ENCODE measurements around the gene TNFRSF1B. TPM values are rescaled to one million over a fixed set of nuclear protein-coding genes. Genes with fewer than 3 reads are reported as not detected.

Gene TNFRSF1B
- total and polyA plus RNA-seq, 2 experiments from 2014 or later, result 0.91 to 4.1 TPM

- no peak overlapping the region for H2AFZ ChIP-seq
- H3K4me2 ChIP-seq, result no peak overlapping the region
- TF ChIP-seq STAT1 (IDR thresholded peaks at IDR 0.05; ENCODE audit: unreplicated experiment) (no peak), EZH2 (IDR thresholded peaks at IDR 0.05; ENCODE audit: low read depth, unreplicated experiment) (no peak), ZNF462 (CRISPR knock-in tag; IDR thresholded peaks at IDR 0.05) (no peak), JUNB (IDR thresholded peaks at IDR 0.05; ENCODE audit: unreplicated experiment) (no peak), EZH2phosphoT487 (IDR thresholded peaks at IDR 0.05; ENCODE audit: unreplicated experiment) (no peak), CTCF (conservative IDR thresholded peaks at IDR 0.05; ENCODE audit: low read depth in 2 of 2) (no peak), REST (IDR thresholded peaks at IDR 0.05; ENCODE audit: unreplicated experiment) (no peak), CREB1 (CRISPR knock-in tag; IDR thresholded peaks at IDR 0.05; ENCODE audit: low read depth) (no peak), ETS1 (IDR thresholded peaks at IDR 0.05) (no peak), POLR2AphosphoS5 (IDR thresholded peaks at IDR 0.05; ENCODE audit: low read depth) (no peak), ZNF331 (CRISPR knock-in tag; IDR thresholded peaks at IDR 0.05; ENCODE audit: low read depth) (no peak), NANOG (IDR thresholded peaks at IDR 0.05; ENCODE audit: borderline replicate concordance) (no peak), ZNF114 (CRISPR knock-in tag; IDR thresholded peaks at IDR 0.05) (no peak)
- H3K27me3 ChIP-seq (ENCODE audit: insufficient read depth), result peaks cover 9% of the 10 kb centered on the region
- no peak overlapping the region for H3K27ac ChIP-seq (ENCODE audit: low read depth)
- H3K4me3 Mint-ChIP-seq, result no peak overlapping the region
- H3K36me3 ChIP-seq (ENCODE audit: insufficient read depth), result no peaks in the 10 kb centered on the region
- no peaks in the 10 kb centered on the region for H3K9me3 Mint-ChIP-seq
- no peaks in the 10 kb centered on the region for H3K36me3 Mint-ChIP-seq (ENCODE audit: low read depth)
- H3K4me1 ChIP-seq (ENCODE audit: insufficient read depth), result peaks cover 18% of the 10 kb centered on the region
- DNase-seq (ENCODE audit: low spot score), result no peak
- H3K27me3 Mint-ChIP-seq (ENCODE audit: insufficient read depth, low read depth, poor library complexity), result peaks cover 5% of the 10 kb centered on the region
- H3K27ac Mint-ChIP-seq, result no peak overlapping the region
- H3F3A ChIP-seq (replicated peaks; ENCODE audit: low read depth), result no peaks in the 10 kb centered on the region
- H3K4me3 ChIP-seq, result no peak overlapping the region
- H3K9me2 ChIP-seq (ENCODE audit: insufficient read depth), result no peaks in the 10 kb centered on the region
- H3K4me1 Mint-ChIP-seq, result peaks cover 20% of the 10 kb centered on the region
- no peak for ATAC-seq
- no peaks in the 10 kb centered on the region for H3K79me2 ChIP-seq (replicated peaks; ENCODE audit: insufficient read depth)
- H4K20me1 ChIP-seq (replicated peaks; ENCODE audit: insufficient read depth), result no peaks in the 10 kb centered on the region
Measured at GRCh38 chr1:12161324-12161661, 5.5 kb upstream of the TNFRSF1B start.

Measured in GM23338 (cell line).